GM23338 (cell line): ENCODE results near the gene CASR. TPM values are rescaled to one million over a fixed set of nuclear protein-coding genes. Genes with fewer than 3 reads are reported as not detected.

Experiments
- ATAC-seq: fragments of 200-7000 bp; cut with Tn5 transposase; 3 replicates; pipeline ENCODE4 v1.9.1; 2020
- DNase-seq: peaks from one replicate; pipeline ENCODE4 v3.0.0-alpha.2; 2015; ENCODE audit warnings: low spot score
- H2AFZ ChIP-seq: fragments of 200-600 bp; sonication (generic); 2 replicates; pipeline ENCODE4 v1.8.0; 2016; ENCODE audit warnings: antibody characterized with exemption, mild to moderate bottlenecking, moderate library complexity
- H3F3A ChIP-seq: fragments of 200-600 bp; sonication (generic); replicated peaks from 2 replicates; pipeline ENCODE4 v1.8.0; 2017; ENCODE audit warnings: antibody characterized with exemption, mixed run types, low read depth
- H3K27ac ChIP-seq: fragments of 200-600 bp; sonication (generic); 2 replicates; pipeline ENCODE4 v1.6.1; 2016; ENCODE audit warnings: low read depth
- H3K27me3 ChIP-seq: fragments of 200-600 bp; sonication (generic); 2 replicates; pipeline ENCODE4 v1.8.0; 2016; ENCODE audit warnings: mild to moderate bottlenecking, mixed run types, moderate library complexity; ENCODE audit not compliant: insufficient read depth
- H3K36me3 ChIP-seq: fragments of 200-600 bp; sonication (generic); 2 replicates; pipeline ENCODE4 v1.8.0; 2016; ENCODE audit warnings: mild to moderate bottlenecking; ENCODE audit not compliant: insufficient read depth
- H3K4me1 ChIP-seq: fragments of 200-600 bp; sonication (generic); 2 replicates; pipeline ENCODE4 v1.8.0; 2016; ENCODE audit warnings: mild to moderate bottlenecking, moderate library complexity; ENCODE audit not compliant: insufficient read depth
- H3K4me2 ChIP-seq: fragments of 200-600 bp; sonication (generic); 2 replicates; pipeline ENCODE4 v1.7.1; 2017; ENCODE audit warnings: mixed run types
- H3K4me3 ChIP-seq: fragments of 200-600 bp; sonication (generic); 2 replicates; pipeline ENCODE4 v1.6.1; 2016; ENCODE audit warnings: mixed run types
- H3K79me2 ChIP-seq: fragments of 200-600 bp; sonication (generic); replicated peaks from 2 replicates; pipeline ENCODE4 v1.8.0; 2017; ENCODE audit warnings: mild to moderate bottlenecking; ENCODE audit not compliant: insufficient read depth
- H3K9me2 ChIP-seq: fragments of 200-600 bp; sonication (generic); 2 replicates; pipeline ENCODE4 v1.8.0; 2017; ENCODE audit not compliant: insufficient read depth
- H4K20me1 ChIP-seq: fragments of 200-600 bp; sonication (generic); replicated peaks from 2 replicates; pipeline ENCODE4 v1.8.0; 2017; ENCODE audit warnings: mild to moderate bottlenecking; ENCODE audit not compliant: insufficient read depth
- H3K27ac Mint-ChIP-seq: 2 replicates; pipeline ENCODE4 v1.8.0; 2020; ENCODE audit warnings: inconsistent platforms, mild to moderate bottlenecking, moderate library complexity, mixed read lengths
- H3K27me3 Mint-ChIP-seq: 3 replicates; pipeline ENCODE4 v1.8.0; 2022; ENCODE audit warnings: low read depth, mild to moderate bottlenecking, moderate library complexity, mixed read lengths, inconsistent platforms; ENCODE audit not compliant: insufficient read depth, poor library complexity
- H3K36me3 Mint-ChIP-seq: 3 replicates; pipeline ENCODE4 v1.8.0; 2021; ENCODE audit warnings: low read depth, mild to moderate bottlenecking, inconsistent platforms, moderate library complexity, mixed read lengths
- H3K4me1 Mint-ChIP-seq: 3 replicates; pipeline ENCODE4 v1.8.0; 2020; ENCODE audit warnings: mild to moderate bottlenecking, inconsistent platforms, mixed read lengths
- H3K4me3 Mint-ChIP-seq: 3 replicates; pipeline ENCODE4 v1.8.0; 2021; ENCODE audit warnings: moderate library complexity, mild to moderate bottlenecking, inconsistent platforms, mixed read lengths
- H3K9me3 Mint-ChIP-seq: 3 replicates; pipeline ENCODE4 v1.8.0; 2020; ENCODE audit warnings: moderate library complexity, mild to moderate bottlenecking, inconsistent platforms, mixed read lengths
- CREB1 ChIP-seq: fragments of 250-450 bp; sonication (Bioruptor Pico); IDR thresholded peaks from 2 replicates; pipeline ENCODE4 v1.5.0; 2020; ENCODE audit warnings: low read depth, mild to moderate bottlenecking, moderate library complexity
- EZH2 ChIP-seq: fragments of 200-600 bp; sonication (generic); IDR thresholded peaks from one replicate; pipeline ENCODE4 v1.8.0; 2017; ENCODE audit warnings: antibody characterized with exemption, mild to moderate bottlenecking, low read depth; ENCODE audit not compliant: unreplicated experiment
- EZH2phosphoT487 ChIP-seq: fragments of 200-600 bp; sonication (generic); IDR thresholded peaks from one replicate; pipeline ENCODE4 v1.8.1; 2018; ENCODE audit warnings: antibody characterized with exemption; ENCODE audit not compliant: unreplicated experiment
- JUNB ChIP-seq: IDR thresholded peaks from one replicate; pipeline ENCODE4 v1.6.1; 2016; ENCODE audit warnings: antibody characterized with exemption; ENCODE audit not compliant: unreplicated experiment
- NANOG ChIP-seq: IDR thresholded peaks from 2 replicates; pipeline ENCODE4 v1.6.1; 2016; ENCODE audit warnings: antibody characterized with exemption, borderline replicate concordance
- ZNF331 ChIP-seq: fragments of 250-450 bp; sonication (Bioruptor Pico); IDR thresholded peaks from 2 replicates; pipeline ENCODE4 v1.5.0; 2020; ENCODE audit warnings: low read depth, mild to moderate bottlenecking, moderate library complexity
- polyA plus RNA-seq: library from polyadenylated mRNA; unstranded; fragments of >200 nt; fragmentation: Nextera tagmentation; extraction: Ambion mirVana; gene quantifications from 2 replicates; pipeline ENCODE4 v1.2.1, GENCODE V29; 2016
- total RNA-seq: library from RNA; depleted of rRNA; stranded (reverse); fragments of >200 nt; shearing (Covaris generic); gene quantifications from 2 replicates; pipeline ENCODE4 v1.2.3, GENCODE V29; 2014
- TF ChIP-seq, protein P1 (sequence below): IDR thresholded peaks from one replicate; pipeline ENCODE4 v1.6.1; 2018; ENCODE audit warnings: antibody characterized with exemption; ENCODE audit not compliant: unreplicated experiment
- TF ChIP-seq, protein P2 (sequence below), 2 experiments: fragments of 200-600 bp in 1 of 2; sonication (generic) in 1 of 2; conservative IDR thresholded peaks; 2 replicates each; pipeline versions ENCODE4 v1.5.1 to v1.6.1; 2016 to 2017; ENCODE audit warnings: antibody characterized with exemption in 2 of 2, low read depth in 2 of 2, mild to moderate bottlenecking in 2 of 2, moderate library complexity in 1 of 2

Gene CASR
- total and polyA plus RNA-seq, 2 experiments from 2014 or later: 0.08 to 0.56 TPM

DNA sequence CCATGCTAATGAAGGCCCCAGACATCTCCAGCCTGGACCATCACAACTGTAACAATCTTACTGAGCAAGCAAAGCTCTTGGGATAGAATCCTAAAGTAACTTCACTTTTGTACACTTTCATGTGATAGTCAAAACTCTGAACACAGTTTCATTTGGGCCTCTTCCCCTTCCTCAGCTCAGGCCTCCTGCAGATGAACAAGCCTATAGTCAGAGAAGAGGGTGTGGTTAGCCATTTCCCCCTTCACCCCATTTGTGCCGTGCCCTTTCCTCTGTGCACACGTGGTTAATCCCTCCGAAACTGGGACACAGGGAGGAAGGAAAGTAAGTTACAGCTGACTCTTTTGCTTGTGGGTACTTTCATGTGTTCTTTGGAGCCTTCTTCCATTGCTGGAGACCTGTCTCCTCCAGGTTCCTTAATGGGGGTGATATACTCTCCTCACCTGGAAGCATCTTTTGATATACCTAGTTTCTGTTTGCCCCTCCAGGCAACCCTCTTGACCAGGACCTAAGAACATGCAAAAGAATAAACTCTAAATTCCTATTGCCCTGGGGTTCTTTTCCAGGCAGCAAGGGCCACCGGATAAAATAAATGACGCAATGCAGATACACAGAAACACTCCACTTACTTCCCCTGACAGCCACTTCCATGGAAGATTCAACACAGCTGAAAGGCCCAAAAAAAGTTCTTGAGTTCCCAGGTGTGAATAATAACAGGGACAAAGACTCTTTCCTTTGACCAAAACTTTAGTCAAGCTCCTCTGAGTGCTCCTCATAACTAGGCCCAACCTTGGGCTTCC lies 112.0 kb downstream of the CASR start:
- H3K27ac ChIP-seq: no peak overlapping the region
- no peaks in the 10 kb centered on the region for H4K20me1 ChIP-seq
- H3K27ac Mint-ChIP-seq: no peak overlapping the region
- no peaks in the 10 kb centered on the region for H3K36me3 Mint-ChIP-seq
- no peak overlapping the region for H3K4me3 Mint-ChIP-seq
- DNase-seq (no peak), ATAC-seq (no peak)
- no peaks in the 10 kb centered on the region for H3K9me2 ChIP-seq
- no peak overlapping the region for H2AFZ ChIP-seq
- H3K4me1 ChIP-seq: no peaks in the 10 kb centered on the region
- no peaks in the 10 kb centered on the region; the same call in 2 of the 3 replicates for H3K9me3 Mint-ChIP-seq
- H3K4me3 ChIP-seq: no peak overlapping the region
- H3K36me3 ChIP-seq: no peaks in the 10 kb centered on the region
- no peaks in the 10 kb centered on the region for H3K27me3 ChIP-seq
- no peaks in the 10 kb centered on the region for H3K27me3 Mint-ChIP-seq
- no peak overlapping the region for H3K4me2 ChIP-seq
- no peak for TF ChIP-seq EZH2
- no peak for TF ChIP-seq JUNB
- no peak for TF ChIP-seq NANOG
- no peak for TF ChIP-seq CREB1
- no peak for TF ChIP-seq ZNF331 (CRISPR knock-in tag)
- TF ChIP-seq, protein P1, sequence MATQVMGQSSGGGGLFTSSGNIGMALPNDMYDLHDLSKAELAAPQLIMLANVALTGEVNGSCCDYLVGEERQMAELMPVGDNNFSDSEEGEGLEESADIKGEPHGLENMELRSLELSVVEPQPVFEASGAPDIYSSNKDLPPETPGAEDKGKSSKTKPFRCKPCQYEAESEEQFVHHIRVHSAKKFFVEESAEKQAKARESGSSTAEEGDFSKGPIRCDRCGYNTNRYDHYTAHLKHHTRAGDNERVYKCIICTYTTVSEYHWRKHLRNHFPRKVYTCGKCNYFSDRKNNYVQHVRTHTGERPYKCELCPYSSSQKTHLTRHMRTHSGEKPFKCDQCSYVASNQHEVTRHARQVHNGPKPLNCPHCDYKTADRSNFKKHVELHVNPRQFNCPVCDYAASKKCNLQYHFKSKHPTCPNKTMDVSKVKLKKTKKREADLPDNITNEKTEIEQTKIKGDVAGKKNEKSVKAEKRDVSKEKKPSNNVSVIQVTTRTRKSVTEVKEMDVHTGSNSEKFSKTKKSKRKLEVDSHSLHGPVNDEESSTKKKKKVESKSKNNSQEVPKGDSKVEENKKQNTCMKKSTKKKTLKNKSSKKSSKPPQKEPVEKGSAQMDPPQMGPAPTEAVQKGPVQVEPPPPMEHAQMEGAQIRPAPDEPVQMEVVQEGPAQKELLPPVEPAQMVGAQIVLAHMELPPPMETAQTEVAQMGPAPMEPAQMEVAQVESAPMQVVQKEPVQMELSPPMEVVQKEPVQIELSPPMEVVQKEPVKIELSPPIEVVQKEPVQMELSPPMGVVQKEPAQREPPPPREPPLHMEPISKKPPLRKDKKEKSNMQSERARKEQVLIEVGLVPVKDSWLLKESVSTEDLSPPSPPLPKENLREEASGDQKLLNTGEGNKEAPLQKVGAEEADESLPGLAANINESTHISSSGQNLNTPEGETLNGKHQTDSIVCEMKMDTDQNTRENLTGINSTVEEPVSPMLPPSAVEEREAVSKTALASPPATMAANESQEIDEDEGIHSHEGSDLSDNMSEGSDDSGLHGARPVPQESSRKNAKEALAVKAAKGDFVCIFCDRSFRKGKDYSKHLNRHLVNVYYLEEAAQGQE: no peak
- TF ChIP-seq, protein P2, sequence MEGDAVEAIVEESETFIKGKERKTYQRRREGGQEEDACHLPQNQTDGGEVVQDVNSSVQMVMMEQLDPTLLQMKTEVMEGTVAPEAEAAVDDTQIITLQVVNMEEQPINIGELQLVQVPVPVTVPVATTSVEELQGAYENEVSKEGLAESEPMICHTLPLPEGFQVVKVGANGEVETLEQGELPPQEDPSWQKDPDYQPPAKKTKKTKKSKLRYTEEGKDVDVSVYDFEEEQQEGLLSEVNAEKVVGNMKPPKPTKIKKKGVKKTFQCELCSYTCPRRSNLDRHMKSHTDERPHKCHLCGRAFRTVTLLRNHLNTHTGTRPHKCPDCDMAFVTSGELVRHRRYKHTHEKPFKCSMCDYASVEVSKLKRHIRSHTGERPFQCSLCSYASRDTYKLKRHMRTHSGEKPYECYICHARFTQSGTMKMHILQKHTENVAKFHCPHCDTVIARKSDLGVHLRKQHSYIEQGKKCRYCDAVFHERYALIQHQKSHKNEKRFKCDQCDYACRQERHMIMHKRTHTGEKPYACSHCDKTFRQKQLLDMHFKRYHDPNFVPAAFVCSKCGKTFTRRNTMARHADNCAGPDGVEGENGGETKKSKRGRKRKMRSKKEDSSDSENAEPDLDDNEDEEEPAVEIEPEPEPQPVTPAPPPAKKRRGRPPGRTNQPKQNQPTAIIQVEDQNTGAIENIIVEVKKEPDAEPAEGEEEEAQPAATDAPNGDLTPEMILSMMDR (conservative IDR thresholded peaks at IDR 0.05; ENCODE audit: low read depth in 2 of 2): no peak
- TF ChIP-seq EZH2phosphoT487: no peak
- H3F3A ChIP-seq: no peaks in the 10 kb centered on the region
- peaks cover 2% of the 10 kb centered on the region; the same call in 2 of the 3 replicates for H3K4me1 Mint-ChIP-seq
- no peaks in the 10 kb centered on the region for H3K79me2 ChIP-seq

DNA sequence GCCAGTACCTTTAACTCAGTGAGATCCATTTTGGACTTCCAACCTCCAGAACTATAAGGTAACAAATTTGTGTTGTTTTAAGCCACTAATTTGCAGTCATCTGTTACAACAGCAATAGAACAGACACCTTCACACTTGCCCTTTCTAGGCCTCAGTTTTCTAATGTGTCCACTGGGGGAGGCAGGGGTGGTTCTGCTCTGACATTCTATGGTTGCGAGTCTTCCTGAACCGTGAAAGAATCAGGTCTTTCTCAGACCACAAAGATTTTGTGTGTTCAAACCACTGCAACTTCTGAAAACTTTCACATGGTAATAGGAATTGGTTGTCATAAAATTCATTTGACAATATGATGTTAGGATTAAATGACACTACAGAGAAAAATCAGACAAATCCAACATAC lies 114.8 kb downstream of the CASR start:
- H3K27me3 ChIP-seq: no peaks in the 10 kb centered on the region
- Mint-ChIP-seq H3K4me1 (peaks cover 2% of the 10 kb centered on the region; the same call in 2 of the 3 replicates), H3K36me3 (no peaks in the 10 kb centered on the region), H3K27ac (no peak overlapping the region; the same call in 1 of the 2 replicates), H3K27me3 (no peaks in the 10 kb centered on the region), H3K9me3 (no peaks in the 10 kb centered on the region; the same call in 2 of the 3 replicates), H3K4me3 (no peak overlapping the region)
- H4K20me1 ChIP-seq: no peaks in the 10 kb centered on the region
- no peaks in the 10 kb centered on the region for H3F3A ChIP-seq
- DNase-seq (no peak), ATAC-seq (no peak)
- H3K4me1 ChIP-seq: no peaks in the 10 kb centered on the region
- no peak overlapping the region for H3K4me2 ChIP-seq
- H3K27ac ChIP-seq: no peak overlapping the region
- no peak overlapping the region for H2AFZ ChIP-seq
- no peaks in the 10 kb centered on the region for H3K36me3 ChIP-seq
- H3K9me2 ChIP-seq: no peaks in the 10 kb centered on the region
- H3K4me3 ChIP-seq: no peak overlapping the region
- no peaks in the 10 kb centered on the region for H3K79me2 ChIP-seq
- TF ChIP-seq, protein P2 (conservative IDR thresholded peaks at IDR 0.05; ENCODE audit: low read depth in 2 of 2): no peak
- TF ChIP-seq CREB1 (no peak), ZNF331 (CRISPR knock-in tag) (no peak), NANOG (no peak), EZH2phosphoT487 (no peak)
- TF ChIP-seq, protein P1: no peak
